Breast epithelium (tissue), 3 donors: ENCODE data around the gene EEF1AKMT2.

Source experiments
- POLR2A ChIP-seq: fragments of 450-650 bp; IDR thresholded peaks from one replicate; pipeline ENCODE4 v1.6.1; 2016; ENCODE audit warnings: antibody characterized with exemption, mild to moderate bottlenecking, moderate library complexity
- POLR2AphosphoS5 ChIP-seq, 3 donors: sonication (generic); formaldehyde crosslinking; IDR thresholded peaks; one replicate each; pipeline ENCODE4 v1.6.1; 2017; ENCODE audit warnings: antibody characterized with exemption in 3 of 3
- TF ChIP-seq, protein P1 (sequence below), 3 donors: fragments of 450-650 bp; IDR thresholded peaks; one replicate each; pipeline ENCODE4 v1.5.1; 2016 to 2017; ENCODE audit warnings: antibody characterized with exemption in 3 of 3, mild to moderate bottlenecking in 3 of 3, moderate library complexity in 3 of 3

DNA sequence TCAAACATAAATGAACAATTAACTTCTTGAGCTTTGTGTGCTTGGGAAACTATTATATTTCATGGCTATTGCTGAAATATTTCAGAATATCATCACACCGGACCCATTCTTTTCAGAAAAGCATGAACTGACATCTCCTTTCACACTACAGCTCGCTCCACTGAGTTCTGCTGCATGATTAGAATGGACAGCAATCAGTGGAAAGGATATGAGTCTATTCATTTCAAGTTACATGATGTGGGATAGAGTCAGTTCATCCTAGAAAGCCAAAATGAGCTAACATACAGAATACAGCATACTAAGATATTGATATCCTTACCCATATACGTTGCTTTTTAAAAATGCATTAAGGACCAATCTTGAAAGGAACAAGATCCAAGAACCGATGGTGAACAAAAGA is 46.4 kb downstream of the EEF1AKMT2 start:
- TF ChIP-seq POLR2AphosphoS5 (IDR thresholded peaks at IDR 0.05) (no peak), POLR2A (no peak)
- TF ChIP-seq, protein P1, sequence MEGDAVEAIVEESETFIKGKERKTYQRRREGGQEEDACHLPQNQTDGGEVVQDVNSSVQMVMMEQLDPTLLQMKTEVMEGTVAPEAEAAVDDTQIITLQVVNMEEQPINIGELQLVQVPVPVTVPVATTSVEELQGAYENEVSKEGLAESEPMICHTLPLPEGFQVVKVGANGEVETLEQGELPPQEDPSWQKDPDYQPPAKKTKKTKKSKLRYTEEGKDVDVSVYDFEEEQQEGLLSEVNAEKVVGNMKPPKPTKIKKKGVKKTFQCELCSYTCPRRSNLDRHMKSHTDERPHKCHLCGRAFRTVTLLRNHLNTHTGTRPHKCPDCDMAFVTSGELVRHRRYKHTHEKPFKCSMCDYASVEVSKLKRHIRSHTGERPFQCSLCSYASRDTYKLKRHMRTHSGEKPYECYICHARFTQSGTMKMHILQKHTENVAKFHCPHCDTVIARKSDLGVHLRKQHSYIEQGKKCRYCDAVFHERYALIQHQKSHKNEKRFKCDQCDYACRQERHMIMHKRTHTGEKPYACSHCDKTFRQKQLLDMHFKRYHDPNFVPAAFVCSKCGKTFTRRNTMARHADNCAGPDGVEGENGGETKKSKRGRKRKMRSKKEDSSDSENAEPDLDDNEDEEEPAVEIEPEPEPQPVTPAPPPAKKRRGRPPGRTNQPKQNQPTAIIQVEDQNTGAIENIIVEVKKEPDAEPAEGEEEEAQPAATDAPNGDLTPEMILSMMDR (IDR thresholded peaks at IDR 0.05): no peak
